Measurements from ENCODE around the gene NFAT5. TPM values are rescaled to one million over a fixed set of nuclear protein-coding genes. Genes with fewer than 3 reads are reported as not detected.

NFAT5 gene
- total and polyA plus RNA-seq, 9 of the 15 experiments (the other 6 are each of a cell fraction or from before 2014, with no cell fraction given), result 0.78 to 20.5 (median 12.4) TPM

GRCh38 chr16:69562813-69563212 is 3.0 kb upstream of the NFAT5 start (continued):
- TF ChIP-seq HMG20B (CRISPR knock-in tag; IDR thresholded peaks at IDR 0.05), result no peak
- TF ChIP-seq MAFF (IDR thresholded peaks at IDR 0.05; ENCODE audit: low read length), result peak; percentile 57

GRCh38 chr16:69563605-69564580 is 1.9 kb upstream of the NFAT5 start:
- peak overlapping the region; percentile 3; the same call in 1 of the 2 replicates for H3K4me3 ChIP-seq
- H3K79me2 ChIP-seq (ENCODE audit: control insufficient read depth, insufficient read depth, low read length), result peaks cover 45% of the 10 kb centered on the region
- H3K9me3 ChIP-seq (replicated peaks; ENCODE audit: control insufficient read depth, insufficient read depth, low read depth, low read length), result no peaks in the 10 kb centered on the region
- ChIA-PET POLR2A (interaction anchor here (0.7 to 1.3 kb wide), 6 partner anchors 10 to 98 kb away, joined by 3 to 5 read pairs (median 4); no protein-coding TSS in a partner anchor), CTCF (ENCODE audit: low intra/inter-chr PET ratio) (no interaction called here)
- peaks cover 9 to 15% of the 10 kb centered on the region in 2 experiments for H3K4me1 ChIP-seq (replicated peaks in 1 of 2; ENCODE audit: control insufficient read depth in 2 of 2, insufficient read depth in 2 of 2, low read length in 2 of 2)
- intact Hi-C loops (cut with micrococcal nuclease), result loop anchor here (2.0 kb wide), 1 partner anchor 33 kb away; no protein-coding TSS in a partner anchor
- H3K36me3 ChIP-seq (ENCODE audit: control insufficient read depth, insufficient read depth, low read length), result peaks cover 6% of the 10 kb centered on the region; the same call in 2 of the 3 replicates
- peak overlapping the region; percentile 82 for H3K4me2 ChIP-seq (ENCODE audit: insufficient read depth, low read length)
- peak overlapping the region; percentile 97 for H3K27ac ChIP-seq (ENCODE audit: extremely low read depth, low read depth, low read length)
- ATAC-seq, result no peak
- in situ Hi-C loops (cut with MboI), result no loop called here
- DNase-seq (ENCODE audit: extremely low read depth in 1 of 4, low spot score in 3 of 4), result peak in 2 of 4 experiments; percentile 20 to 58
- H2AFZ ChIP-seq (ENCODE audit: low read depth, low read length), result peak overlapping the region; percentile 71
- no peaks in the 10 kb centered on the region for H3K9me1 ChIP-seq (ENCODE audit: control insufficient read depth, insufficient read depth, low read length)
- H4K20me1 ChIP-seq (replicated peaks; ENCODE audit: control insufficient read depth, insufficient read depth, low read length), result no peaks in the 10 kb centered on the region
- no peaks in the 10 kb centered on the region for H3K27me3 ChIP-seq (ENCODE audit: control insufficient read depth in 2 of 2, insufficient read depth in 2 of 2, low read length in 2 of 2)
- FAIRE-seq, result peak; percentile 77
- H3K9ac ChIP-seq (ENCODE audit: insufficient read depth in 1 of 2, low read depth in 2 of 2, low read length in 2 of 2), result peak overlapping the region; percentile 79 to 94; a peak in 3 of 4 replicates
- 31% methylated on average over 13 of the region's 13 CpGs for WGBS (ENCODE audit: insufficient coverage, low coverage, missing lambda C conversion rate)
- BruUV-seq (replicated peaks), result no TSS peak
- no peak for TF ChIP-seq ARHGAP35 (IDR thresholded peaks at IDR 0.05; ENCODE audit: partially characterized antibody)
- TF ChIP-seq ZNF134 (CRISPR knock-in tag; conservative IDR thresholded peaks at IDR 0.05), result 0 out of 2 replicates have a peak, but pooled peaks have one; percentile 36
- no peak for TF ChIP-seq HMGXB4 (CRISPR knock-in tag; IDR thresholded peaks at IDR 0.05)
- no peak for TF ChIP-seq E2F6 (IDR thresholded peaks at IDR 0.05; ENCODE audit: borderline replicate concordance in 1 of 2, extremely low read depth in 1 of 2, insufficient read depth in 1 of 2, insufficient read length in 1 of 2, low read depth in 1 of 2, low read length in 1 of 2, poor library complexity in 1 of 2, severe bottlenecking in 1 of 2)
- TF ChIP-seq RAD21 (CRISPR knock-in tag; conservative IDR thresholded peaks at IDR 0.05 in 1 of 2, IDR thresholded peaks at IDR 0.05 in 1 of 2), result no peak
- no peak for TF ChIP-seq GTF2B (IDR thresholded peaks at IDR 0.05; ENCODE audit: extremely low read depth, insufficient read length)
- TF ChIP-seq CEBPB (tag; IDR thresholded peaks at IDR 0.05), result peak; percentile 69
- no peak for TF ChIP-seq ZNF780A (CRISPR knock-in tag; IDR thresholded peaks at IDR 0.05)
- no peak for TF ChIP-seq CHD4 (IDR thresholded peaks at IDR 0.05; ENCODE audit: insufficient read depth, insufficient replicate concordance, low read depth, low read length, poor library complexity, severe bottlenecking)
- TF ChIP-seq MYC (IDR thresholded peaks at IDR 0.05; ENCODE audit: low read depth, low read length), result no peak
- TF ChIP-seq MYC (CRISPR knock-in tag; IDR thresholded peaks at IDR 0.05; ENCODE audit: borderline replicate concordance, low read depth), result no peak

Data from K562 (cell line).